GM13977 (cell line): Measurements from ENCODE around the gene PSG3.
"Not testable (repeated sequence)": the region's sequence is repeated elsewhere in the genome, so short reads cannot be mapped to it uniquely, and the experiment has no call there.

Experiments used
- DNase-seq: peaks from one replicate; pipeline ENCODE4 v3.0.0; 2012; ENCODE audit warnings: low spot score
- in situ Hi-C: fragments of 300-500 bp; cut with MboI; formaldehyde crosslinking; loops from one replicate; pipeline ENCODE4 v1.12.0; 2022; ENCODE audit warnings: low sequenced_read_pairs, low pct_unique_long_range_greater_than_20kb, mixed read lengths, inconsistent platforms; ENCODE audit not compliant: unreplicated experiment
- TF ChIP-seq, protein P1 (sequence below): IDR thresholded peaks from 2 replicates; pipeline ENCODE4 v1.5.1; 2012; ENCODE audit warnings: mild to moderate bottlenecking, control low read depth; ENCODE audit not compliant: insufficient read depth; ENCODE audit errors: extremely low read depth, missing control alignments

Gene PSG3

DNA sequence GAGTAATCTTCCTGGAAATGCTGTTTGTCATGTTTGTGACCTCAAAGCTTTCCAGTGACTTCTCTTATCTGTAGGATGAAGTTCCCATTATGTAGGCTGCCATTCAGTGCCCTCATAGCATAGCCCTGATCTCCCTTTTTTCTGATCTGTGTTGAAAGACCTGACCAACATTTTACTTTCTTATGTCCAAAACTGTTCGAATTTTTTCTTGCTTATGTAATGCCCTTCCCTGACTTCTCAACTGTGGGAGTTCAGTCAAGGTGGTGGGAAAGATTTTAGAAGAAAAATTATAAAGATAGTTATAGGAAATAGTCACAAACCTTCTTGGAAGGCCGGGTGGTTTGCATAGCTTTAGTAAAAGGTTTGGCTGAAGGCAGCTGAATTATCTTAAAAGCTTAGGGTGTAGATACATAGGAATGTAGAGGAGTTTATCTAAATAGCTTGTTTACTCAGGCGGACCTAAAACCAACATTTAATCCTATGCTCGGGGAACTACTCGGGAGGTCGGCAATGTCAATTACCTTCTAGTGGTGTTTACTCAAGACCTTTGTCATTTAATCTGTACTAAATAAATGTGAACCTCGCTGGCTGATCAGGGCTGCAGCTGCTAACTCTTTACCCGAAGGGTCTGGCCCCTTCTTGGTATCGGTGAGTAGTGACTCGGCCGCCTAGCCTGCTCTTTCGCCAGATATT is 44.3 kb downstream of the PSG3 start:
- DNase-seq, result no peak
- in situ Hi-C loops, result no loop called here
- TF ChIP-seq, protein P1, sequence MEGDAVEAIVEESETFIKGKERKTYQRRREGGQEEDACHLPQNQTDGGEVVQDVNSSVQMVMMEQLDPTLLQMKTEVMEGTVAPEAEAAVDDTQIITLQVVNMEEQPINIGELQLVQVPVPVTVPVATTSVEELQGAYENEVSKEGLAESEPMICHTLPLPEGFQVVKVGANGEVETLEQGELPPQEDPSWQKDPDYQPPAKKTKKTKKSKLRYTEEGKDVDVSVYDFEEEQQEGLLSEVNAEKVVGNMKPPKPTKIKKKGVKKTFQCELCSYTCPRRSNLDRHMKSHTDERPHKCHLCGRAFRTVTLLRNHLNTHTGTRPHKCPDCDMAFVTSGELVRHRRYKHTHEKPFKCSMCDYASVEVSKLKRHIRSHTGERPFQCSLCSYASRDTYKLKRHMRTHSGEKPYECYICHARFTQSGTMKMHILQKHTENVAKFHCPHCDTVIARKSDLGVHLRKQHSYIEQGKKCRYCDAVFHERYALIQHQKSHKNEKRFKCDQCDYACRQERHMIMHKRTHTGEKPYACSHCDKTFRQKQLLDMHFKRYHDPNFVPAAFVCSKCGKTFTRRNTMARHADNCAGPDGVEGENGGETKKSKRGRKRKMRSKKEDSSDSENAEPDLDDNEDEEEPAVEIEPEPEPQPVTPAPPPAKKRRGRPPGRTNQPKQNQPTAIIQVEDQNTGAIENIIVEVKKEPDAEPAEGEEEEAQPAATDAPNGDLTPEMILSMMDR, result no peak

DNA sequence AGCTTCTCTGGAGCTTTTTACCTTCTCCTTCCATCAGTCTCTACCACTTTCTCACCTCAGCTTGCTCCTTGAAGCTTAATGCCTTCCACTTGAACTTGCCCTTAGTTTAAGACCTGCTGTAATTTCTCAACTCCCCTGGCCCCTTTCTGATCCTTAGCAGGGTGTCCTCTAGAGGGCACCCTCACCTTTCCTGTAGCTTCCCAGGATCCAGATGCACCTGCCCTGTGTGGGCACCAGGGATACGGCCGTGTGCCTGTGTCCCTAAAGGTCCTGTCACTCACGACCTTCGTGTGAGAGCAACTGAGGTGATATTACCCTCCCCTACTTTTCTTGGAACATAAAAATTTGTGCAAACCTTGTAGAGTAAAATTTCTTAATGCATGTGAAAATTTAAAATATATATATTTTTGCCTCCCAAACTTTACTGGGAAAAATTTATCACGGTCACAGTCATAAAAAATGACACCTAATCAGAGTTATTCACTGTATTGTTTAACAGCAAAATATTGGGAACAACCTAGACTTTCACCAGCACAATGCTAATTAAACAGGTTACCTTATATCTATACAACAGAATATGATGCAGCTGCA is 46.4 kb downstream of the PSG3 start:
- TF ChIP-seq, protein P1, result peak; percentile 48
- in situ Hi-C loops, result no loop called here
- peak; percentile 47 for DNase-seq

DNA sequence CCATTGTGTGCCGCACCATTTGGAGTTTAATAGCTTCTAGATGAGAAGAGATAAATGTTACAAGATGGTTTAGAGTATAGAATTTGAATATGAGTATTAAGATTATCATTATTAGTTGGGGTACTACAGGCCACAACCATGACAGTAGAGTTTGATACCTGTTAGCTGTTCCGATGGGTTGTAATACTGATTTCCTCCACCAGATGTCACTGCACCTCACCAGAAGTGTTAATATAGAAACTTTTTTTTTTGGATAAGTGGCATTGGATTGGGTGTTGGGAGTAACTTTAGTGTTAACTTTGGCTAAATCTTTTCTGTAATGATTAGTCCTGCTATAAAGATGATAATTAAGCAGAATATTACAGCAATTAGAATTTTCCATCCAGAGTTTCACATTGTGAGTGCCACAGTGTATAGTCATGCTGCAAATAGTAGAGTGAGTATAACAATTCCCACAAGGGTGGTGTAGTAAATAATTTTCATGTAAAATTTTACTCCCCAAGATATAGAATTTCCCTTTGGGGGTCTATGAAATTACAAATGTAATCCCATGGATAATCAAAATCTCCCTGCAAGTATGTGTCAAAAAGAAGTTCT is 56.3 kb downstream of the PSG3 start:
- in situ Hi-C loops, result no loop called here
- TF ChIP-seq, protein P1, result peak; percentile 55
- no peak for DNase-seq

DNA sequence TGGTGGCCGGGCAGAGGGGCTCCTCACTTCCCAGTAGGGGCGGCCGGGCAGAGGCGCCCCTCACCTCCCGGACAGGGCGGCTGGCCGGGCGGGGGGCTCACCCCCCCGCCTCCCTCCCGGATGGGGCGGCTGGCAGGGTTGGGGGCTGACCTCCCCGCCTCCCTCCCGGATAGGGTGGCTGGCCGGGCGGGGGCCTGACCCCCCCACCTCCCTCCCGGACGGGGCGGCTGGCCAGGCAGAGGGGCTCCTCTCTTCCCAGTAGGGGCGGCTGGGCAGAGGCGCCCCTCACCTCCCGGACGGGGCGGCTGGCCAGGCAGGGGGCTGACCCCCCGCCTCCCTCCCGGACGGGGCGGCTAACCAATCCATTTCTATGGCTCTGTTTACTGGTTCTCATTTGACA is 64.0 kb downstream of the PSG3 start:
- in situ Hi-C loops, result not testable (repeated sequence)

DNA sequence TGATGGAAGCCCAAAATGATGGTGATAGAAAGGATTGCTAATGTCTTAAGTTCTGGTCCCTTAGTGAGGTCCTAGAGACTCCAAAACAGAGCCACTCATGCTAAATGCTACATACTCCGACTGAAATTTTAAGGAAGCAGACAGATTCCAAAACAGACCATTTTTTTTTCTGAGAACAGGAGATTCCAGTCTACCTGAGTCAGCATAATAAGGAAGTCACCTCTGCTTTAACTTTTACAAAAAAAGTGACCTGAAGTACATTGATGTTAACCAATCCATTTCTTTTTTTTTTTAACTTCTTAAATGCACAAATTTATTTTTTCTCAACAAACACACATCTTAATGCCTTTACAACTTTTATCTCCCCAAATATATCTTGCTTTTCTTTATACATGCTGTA is 65.7 kb downstream of the PSG3 start:
- in situ Hi-C loops, DNase-seq: not testable (repeated sequence)

More for the DNA sequence above, 64.0 kb downstream of the PSG3 start:
- DNase-seq, result not testable (repeated sequence)
